ENCODE results near the gene PSD. TPM values are rescaled to one million over a fixed set of nuclear protein-coding genes. Genes with fewer than 3 reads are reported as not detected.

Gene PSD
- total RNA-seq, 4 donors from 2014 or later = 88.0 to 268 (median 108) TPM

GRCh38 chr10:102408131-102408727 is 10.4 kb downstream of the PSD start:
- Histone ChIP-seq H3K4me1 (peaks cover 11 to 77% (median 62%) of the 10 kb centered on the region in 4 donors), H3K27me3 (peaks cover 0 to 57% (median 14%) of the 10 kb centered on the region in 4 donors), H3K27ac (replicated peaks in 1 of 4) (peak overlapping the region; percentile 85 to 99 (median 90)), H3K9me3 (no peaks in the 10 kb centered on the region), H3K36me3 (peaks cover 0 to 13% (median 3%) of the 10 kb centered on the region in 4 donors), H3K4me3 (peak overlapping the region; percentile 57 to 64 (median 60))
- intact Hi-C loops (cut with DNase I) = no loop called here
- TF ChIP-seq EP300 (IDR thresholded peaks at IDR 0.05) = peak; percentile 69
- TF ChIP-seq POLR2A (IDR thresholded peaks at IDR 0.05; ENCODE audit: low read depth) = no peak
- no peak for TF ChIP-seq CTCF (IDR thresholded peaks at IDR 0.05)
- peak; percentile 84 to 89 for TF ChIP-seq POLR2AphosphoS5 (IDR thresholded peaks at IDR 0.05)
- WGBS = 55% methylated on average over 10 of the region's 14 CpGs
- no peak for DNase-seq (ENCODE audit: extremely low spot score)

GRCh38 chr10:102407425-102408130 is 11.0 kb downstream of the PSD start:
- H3K9me3 ChIP-seq = no peaks in the 10 kb centered on the region
- H3K4me3 ChIP-seq = peak overlapping the region in 3 of 4 donors; percentile 59 to 64 (median 61)
- no peak for DNase-seq (ENCODE audit: extremely low spot score)
- H3K27me3 ChIP-seq = peaks cover 0 to 51% (median 14%) of the 10 kb centered on the region in 4 donors
- TF ChIP-seq EP300 (IDR thresholded peaks at IDR 0.05) (peak; percentile 90), POLR2AphosphoS5 (IDR thresholded peaks at IDR 0.05) (peak; percentile 50 to 89), CTCF (IDR thresholded peaks at IDR 0.05) (no peak)
- H3K27ac ChIP-seq (replicated peaks in 1 of 4) = peak overlapping the region; percentile 85 to 99 (median 90)
- H3K36me3 ChIP-seq = peaks cover 0 to 19% (median 6%) of the 10 kb centered on the region in 4 donors
- peaks cover 11 to 83% (median 66%) of the 10 kb centered on the region in 4 donors for H3K4me1 ChIP-seq
- WGBS = 55% methylated on average over 8 of the region's 13 CpGs
- intact Hi-C loops (cut with DNase I) = no loop called here

- TF ChIP-seq POLR2AphosphoS5 (IDR thresholded peaks at IDR 0.05) (peak; percentile 65 to 81), EP300 (IDR thresholded peaks at IDR 0.05) (peak; percentile 41), POLR2A (IDR thresholded peaks at IDR 0.05; ENCODE audit: low read depth) (no peak)
- no peak for DNase-seq (ENCODE audit: extremely low spot score)
- Histone ChIP-seq H3K36me3 (peaks cover 0 to 27% (median 14%) of the 10 kb centered on the region in 4 donors), H3K4me3 (peak overlapping the region in 2 of 4 donors; percentile 10 to 19), H3K27ac (replicated peaks in 1 of 4) (peak overlapping the region; percentile 85 to 99 (median 90)), H3K4me1 (peaks cover 11 to 91% (median 74%) of the 10 kb centered on the region in 4 donors), H3K9me3 (no peaks in the 10 kb centered on the region), H3K27me3 (peaks cover 0 to 43% (median 12%) of the 10 kb centered on the region in 4 donors)
- 40% methylated on average over 1 of the region's 2 CpGs for WGBS
- intact Hi-C loops (cut with DNase I) = no loop called here
These were observed 11.8 kb downstream of the PSD start for GRCh38 chr10:102406815-102407214.

GRCh38 chr10:102405632-102406031 is 13.0 kb downstream of the PSD start:
- intact Hi-C loops (cut with DNase I) = no loop called here
- H3K36me3 ChIP-seq = peaks cover 0 to 39% (median 25%) of the 10 kb centered on the region in 4 donors
- no peaks in the 10 kb centered on the region for H3K9me3 ChIP-seq
- peaks cover 10 to 95% (median 80%) of the 10 kb centered on the region in 4 donors for H3K4me1 ChIP-seq
- DNase-seq (ENCODE audit: extremely low spot score) = no peak
- H3K27me3 ChIP-seq = peaks cover 0 to 31% (median 8%) of the 10 kb centered on the region in 4 donors
- no peak for TF ChIP-seq POLR2A (IDR thresholded peaks at IDR 0.05; ENCODE audit: low read depth)
- no peak for TF ChIP-seq POLR2AphosphoS5 (IDR thresholded peaks at IDR 0.05)
- TF ChIP-seq CTCF (IDR thresholded peaks at IDR 0.05) = no peak
- TF ChIP-seq EP300 (IDR thresholded peaks at IDR 0.05) = no peak
- H3K4me3 ChIP-seq = no peak overlapping the region
- peak overlapping the region; percentile 85 to 99 (median 90) for H3K27ac ChIP-seq (replicated peaks in 1 of 4)
- WGBS = 85% methylated on average over 6 of the region's 6 CpGs

- whole genome bisulfite sequencing = 85% methylated on average over 9 of the region's 19 CpGs
- intact Hi-C loops (cut with DNase I) = no loop called here
These were observed 13.4 kb downstream of the PSD start for GRCh38 chr10:102405108-102405571.

More at GRCh38 chr10:102405108-102405571, 13.4 kb downstream of the PSD start:
- H3K9me3 ChIP-seq = no peaks in the 10 kb centered on the region
- no peak for TF ChIP-seq EP300 (IDR thresholded peaks at IDR 0.05)
- TF ChIP-seq POLR2A (IDR thresholded peaks at IDR 0.05; ENCODE audit: low read depth) = no peak
- H3K4me1 ChIP-seq = peaks cover 5 to 95% (median 80%) of the 10 kb centered on the region in 4 donors
- no peak overlapping the region for H3K4me3 ChIP-seq
- peaks cover 0 to 26% (median 6%) of the 10 kb centered on the region in 4 donors for H3K27me3 ChIP-seq
- peaks cover 0 to 44% (median 29%) of the 10 kb centered on the region in 4 donors for H3K36me3 ChIP-seq
- DNase-seq (ENCODE audit: extremely low spot score) = no peak
- H3K27ac ChIP-seq (replicated peaks in 1 of 4) = peak overlapping the region; percentile 85 to 99 (median 90)
